MCF 10A (cell line): ENCODE measurements around the gene PARG. TPM values are rescaled to one million over a fixed set of nuclear protein-coding genes. Genes with fewer than 3 reads are reported as not detected.
"Not testable (repeated sequence)": the region's sequence is repeated elsewhere in the genome, so short reads cannot be mapped to it uniquely, and the experiment has no call there.

ENCODE experiments used
- BruUV-seq: library from RNA; stranded (reverse); fragments of 400-500 nt; replicated peaks from 2 replicates; lab custom pipeline; 2021; lab: Mats Ljungman, UMichigan
- CTCF ChIA-PET: fragments of 300-600 bp; sonication (Branson Sonifier 250); formaldehyde crosslinking; extraction: SDS; loops from one replicate; lab custom pipeline; 2021; ENCODE audit warnings: antibody characterized with exemption, inconsistent platforms; lab: Yijun Ruan, JAX
- POLR2A ChIA-PET: fragments of 300-600, 350-650 bp; sonication (Branson Sonifier 250); formaldehyde crosslinking; extraction: SDS; loops from one replicate; lab custom pipeline; 2020; ENCODE audit warnings: antibody characterized with exemption, inconsistent platforms; lab: Yijun Ruan, JAX
- DNase-seq: peaks from one replicate; pipeline ENCODE4 v3.0.0-alpha.2; 2018; ENCODE audit not compliant: unreplicated experiment
- H3K27ac Mint-ChIP-seq: one replicate; pipeline ENCODE4 v1.8.0; 2022; ENCODE audit warnings: mild to moderate bottlenecking, low read depth, mixed read lengths; ENCODE audit not compliant: unreplicated experiment
- H3K27me3 Mint-ChIP-seq: one replicate; pipeline ENCODE4 v1.8.0; 2022; ENCODE audit warnings: mixed read lengths; ENCODE audit not compliant: insufficient read depth, unreplicated experiment
- H3K36me3 Mint-ChIP-seq: one replicate; pipeline ENCODE4 v1.8.0; 2022; ENCODE audit warnings: mild to moderate bottlenecking, moderate library complexity, mixed read lengths; ENCODE audit not compliant: insufficient read depth, unreplicated experiment
- H3K4me1 Mint-ChIP-seq: one replicate; pipeline ENCODE4 v1.8.0; 2022; ENCODE audit warnings: mixed read lengths; ENCODE audit not compliant: insufficient read depth, unreplicated experiment
- H3K4me3 Mint-ChIP-seq: one replicate; pipeline ENCODE4 v1.8.0; 2022; ENCODE audit warnings: mild to moderate bottlenecking, moderate library complexity, mixed read lengths; ENCODE audit not compliant: unreplicated experiment
- H3K9me3 Mint-ChIP-seq: one replicate; pipeline ENCODE4 v1.8.0; 2022; ENCODE audit warnings: mixed read lengths; ENCODE audit not compliant: unreplicated experiment
- intact Hi-C: fragments of 100-400 bp; cut with micrococcal nuclease; formaldehyde crosslinking; loops from 2 replicates; pipeline ENCODE4 v1.14.1; 2022
- total RNA-seq: library from RNA; stranded (reverse); gene quantifications from 2 replicates; pipeline ENCODE4 v1.2.3, GENCODE V29; 2022

Gene PARG
- total RNA-seq, 1 experiment from 2014 or later, result 29.2 TPM

GRCh38 chr10:49952006-49952405, 10.2 kb upstream of the PARG start:
- H3K27me3 Mint-ChIP-seq, H3K4me3 Mint-ChIP-seq, H3K9me3 Mint-ChIP-seq, BruUV-seq, H3K27ac Mint-ChIP-seq, intact Hi-C loops, H3K4me1 Mint-ChIP-seq, DNase-seq, POLR2A ChIA-PET: not testable (repeated sequence)
- H3K36me3 Mint-ChIP-seq, result peaks cover 44% of the 10 kb centered on the region
- CTCF ChIA-PET, result interaction anchor here (0.7 kb wide), 1 partner anchor 117 kb away, joined by 3 read pairs; no protein-coding TSS in a partner anchor

- intact Hi-C loops, BruUV-seq, H3K27ac Mint-ChIP-seq, CTCF ChIA-PET, H3K4me3 Mint-ChIP-seq, POLR2A ChIA-PET, H3K4me1 Mint-ChIP-seq, DNase-seq, H3K27me3 Mint-ChIP-seq, H3K9me3 Mint-ChIP-seq: not testable (repeated sequence)
- H3K36me3 Mint-ChIP-seq, result peaks cover 48% of the 10 kb centered on the region
Observed at GRCh38 chr10:49948737-49949136, 6.9 kb upstream of the PARG start.

GRCh38 chr10:49948142-49948541, 6.3 kb upstream of the PARG start:
- intact Hi-C loops, CTCF ChIA-PET, DNase-seq, BruUV-seq, H3K27me3 Mint-ChIP-seq, H3K9me3 Mint-ChIP-seq, H3K4me1 Mint-ChIP-seq, POLR2A ChIA-PET, H3K4me3 Mint-ChIP-seq, H3K27ac Mint-ChIP-seq: not testable (repeated sequence)
- H3K36me3 Mint-ChIP-seq, result peaks cover 42% of the 10 kb centered on the region

- intact Hi-C loops, CTCF ChIA-PET, BruUV-seq, H3K9me3 Mint-ChIP-seq, POLR2A ChIA-PET, H3K27me3 Mint-ChIP-seq, DNase-seq: not testable (repeated sequence)
- Mint-ChIP-seq H3K4me3 (peak overlapping the region; percentile 89), H3K4me1 (peaks cover 20% of the 10 kb centered on the region), H3K27ac (peak overlapping the region; percentile 90), H3K36me3 (peaks cover 30% of the 10 kb centered on the region)
Observed at GRCh38 chr10:49943607-49944006, 1.8 kb upstream of the PARG start.

- Mint-ChIP-seq H3K4me1 (peaks cover 20% of the 10 kb centered on the region), H3K4me3 (peak overlapping the region; percentile 89), H3K36me3 (peaks cover 20% of the 10 kb centered on the region), H3K27ac (peak overlapping the region; percentile 90)
- BruUV-seq, result TSS peak; percentile 68
- intact Hi-C loops, H3K9me3 Mint-ChIP-seq, H3K27me3 Mint-ChIP-seq: not testable (repeated sequence)
- peak; percentile 1 for DNase-seq
- ChIA-PET CTCF (interaction anchor here (1.1 kb wide), 1 partner anchor 349 kb away, joined by 3 read pairs; no protein-coding TSS in a partner anchor), POLR2A (interaction anchor here (0.6 to 1.8 kb wide), 4 partner anchors 348 to 481 kb away, joined by 3 to 5 read pairs (median 4); partner anchors contain the start of gene ERCC6)
Observed at GRCh38 chr10:49942339-49942705, 495 bp upstream of the PARG start.

GRCh38 chr10:49931959-49932728, 9.7 kb downstream of the PARG start:
- H3K4me1 Mint-ChIP-seq, DNase-seq, CTCF ChIA-PET, H3K9me3 Mint-ChIP-seq, intact Hi-C loops, H3K27ac Mint-ChIP-seq, POLR2A ChIA-PET, H3K27me3 Mint-ChIP-seq, H3K4me3 Mint-ChIP-seq: not testable (repeated sequence)
- BruUV-seq, result TSS peak; percentile 76
- H3K36me3 Mint-ChIP-seq, result peaks cover 27% of the 10 kb centered on the region

GRCh38 chr10:49931276-49931675, 10.6 kb downstream of the PARG start:
- POLR2A ChIA-PET, H3K9me3 Mint-ChIP-seq, H3K4me1 Mint-ChIP-seq, H3K4me3 Mint-ChIP-seq, H3K27me3 Mint-ChIP-seq, DNase-seq, CTCF ChIA-PET, BruUV-seq, intact Hi-C loops, H3K27ac Mint-ChIP-seq: not testable (repeated sequence)
- H3K36me3 Mint-ChIP-seq, result peaks cover 27% of the 10 kb centered on the region

- peaks cover 18% of the 10 kb centered on the region for H3K36me3 Mint-ChIP-seq
- DNase-seq, H3K4me3 Mint-ChIP-seq, intact Hi-C loops, H3K4me1 Mint-ChIP-seq, H3K27ac Mint-ChIP-seq, H3K27me3 Mint-ChIP-seq, POLR2A ChIA-PET, H3K9me3 Mint-ChIP-seq, BruUV-seq, CTCF ChIA-PET: not testable (repeated sequence)
Observed at GRCh38 chr10:49923572-49923971, 18.3 kb downstream of the PARG start.

- H3K27me3 Mint-ChIP-seq, POLR2A ChIA-PET, intact Hi-C loops, BruUV-seq, H3K9me3 Mint-ChIP-seq, H3K4me3 Mint-ChIP-seq, H3K4me1 Mint-ChIP-seq, H3K27ac Mint-ChIP-seq, DNase-seq: not testable (repeated sequence)
- peaks cover 28% of the 10 kb centered on the region for H3K36me3 Mint-ChIP-seq
- CTCF ChIA-PET, result interaction anchor here (0.7 to 1.8 kb wide), 2 partner anchors 285 to 327 kb away, joined by 3 to 4 read pairs; no protein-coding TSS in a partner anchor
Observed at GRCh38 chr10:49922041-49922440, 19.8 kb downstream of the PARG start.
